HCT116 (cell line): ENCODE data around the gene PFKM. TPM values are rescaled to one million over a fixed set of nuclear protein-coding genes. Genes with fewer than 3 reads are reported as not detected.

Experiments used
- ATAC-seq: fragments of 200-7000 bp; cut with Tn5 transposase; 2 replicates; pipeline ENCODE4 v1.9.1; 2020; ENCODE audit warnings: mild to moderate bottlenecking, moderate library complexity
- Bru-seq: library from RNA; stranded (reverse); fragments of 400-500 nt; gene quantifications from one replicate; lab custom pipeline; 2021; lab: Mats Ljungman, UMichigan
- BruChase-seq, 2 experiments: library from RNA; stranded (reverse); fragments of 400-500 nt; gene quantifications; one replicate each; lab custom pipeline; 2021; lab: Mats Ljungman, UMichigan
- BruUV-seq: library from RNA; stranded (reverse); fragments of 400-500 nt; replicated peaks from 2 replicates; lab custom pipeline; 2021; lab: Mats Ljungman, UMichigan
- CTCF ChIA-PET: fragments of 300-600 bp; sonication (Branson Sonifier 250); formaldehyde crosslinking; loops from one replicate; lab custom pipeline; 2021; ENCODE audit warnings: antibody characterized with exemption; lab: Charles Lee
- POLR2A ChIA-PET: fragments of 300-600, 350-600 bp; sonication (Branson Sonifier 250); formaldehyde crosslinking; loops from one replicate; lab custom pipeline; 2021; ENCODE audit warnings: antibody characterized with exemption; lab: Charles Lee
- RAD21 ChIA-PET, 2 experiments: fragments of 300-600 bp; sonication (Branson Sonifier 250); formaldehyde crosslinking; loops; one replicate each; lab custom pipeline; 2023; ENCODE audit warnings: low total read pairs in 2 of 2; ENCODE audit not compliant: uncharacterized antibody in 2 of 2, unreplicated experiment in 2 of 2, low non-redundant PET in 1 of 2; lab: Charles Lee
- DNase-seq: peaks from one replicate; pipeline ENCODE4 v3.0.0-alpha.2; 2010; ENCODE audit warnings: low read depth, low spot score
- H2AFZ ChIP-seq: fragments of 200-600 bp; shearing (Covaris generic), sonication (generic); 2 replicates; pipeline ENCODE4 v1.6.1; 2017; ENCODE audit warnings: low read depth, mixed run types, mixed read lengths, antibody characterized with exemption, low read length; ENCODE audit not compliant: poor library complexity, severe bottlenecking
- H3K27ac ChIP-seq: 2 replicates; pipeline ENCODE4 v1.5.1; 2012; ENCODE audit warnings: low read depth, low read length
- H3K27me3 ChIP-seq: fragments of 200-600 bp; sonication (generic); 2 replicates; pipeline ENCODE4 v1.6.1; 2016; ENCODE audit warnings: mixed run types, low read length, mixed read lengths; ENCODE audit not compliant: insufficient read depth
- H3K36me3 ChIP-seq, 2 experiments: fragments of 200-500 bp in 1 of 2; fragments of 200-600 bp in 1 of 2; sonication (Bioruptor generic) in 1 of 2; sonication (generic) in 1 of 2; 2 replicates each; pipeline versions ENCODE4 v1.5.1 to v1.6.1; 2014 to 2016; ENCODE audit warnings: low read length in 2 of 2, inconsistent platforms in 1 of 2, mixed read lengths in 1 of 2, mixed run types in 1 of 2; ENCODE audit not compliant: insufficient read depth in 2 of 2, control insufficient read depth in 1 of 2
- H3K4me1 ChIP-seq, 2 experiments: fragments of 200-600 bp in 1 of 2; sonication (generic) in 1 of 2; 2 replicates each; pipeline versions ENCODE4 v1.5.1 to v1.6.1; 2012 to 2017; ENCODE audit warnings: low read length in 2 of 2, inconsistent platforms in 1 of 2, mild to moderate bottlenecking in 1 of 2, mixed read lengths in 1 of 2, mixed run types in 1 of 2, moderate library complexity in 1 of 2; ENCODE audit not compliant: insufficient read depth in 2 of 2, control insufficient read depth in 1 of 2
- H3K4me2 ChIP-seq: fragments of 200-600 bp; sonication (generic); 2 replicates; pipeline ENCODE4 v1.6.1; 2017; ENCODE audit warnings: mixed run types, low read length, mixed read lengths
- H3K4me3 ChIP-seq, 2 experiments: fragments of 200-600 bp in 1 of 2; sonication (generic) in 1 of 2; replicated peaks in 1 of 2; 2 replicates each; pipeline ENCODE4 v1.5.1; 2011 to 2016; ENCODE audit warnings: low read length in 2 of 2, control low read depth in 1 of 2, low read depth in 1 of 2, mild to moderate bottlenecking in 1 of 2, mixed read lengths in 1 of 2, mixed run types in 1 of 2
- H3K79me2 ChIP-seq: fragments of 200-600 bp; sonication (generic); 2 replicates; pipeline ENCODE4 v1.6.1; 2017; ENCODE audit warnings: mild to moderate bottlenecking, mixed run types, low read length, moderate library complexity, mixed read lengths; ENCODE audit not compliant: insufficient read depth
- H3K9ac ChIP-seq: fragments of 200-600 bp; sonication (generic); 2 replicates; pipeline ENCODE4 v1.6.1; 2016; ENCODE audit warnings: low read length, mixed read lengths
- H3K9me2 ChIP-seq: fragments of 200-600 bp; sonication (generic), shearing (Covaris generic); 2 replicates; pipeline ENCODE4 v1.6.1; 2017; ENCODE audit warnings: mixed run types, mild to moderate bottlenecking, moderate library complexity; ENCODE audit not compliant: insufficient read depth
- H3K9me3 ChIP-seq, 2 experiments: fragments of 200-500 bp in 1 of 2; fragments of 200-600 bp in 1 of 2; sonication (Bioruptor generic) in 1 of 2; sonication (generic) in 1 of 2; 2 replicates each; pipeline ENCODE4 v1.6.1; 2014 to 2017; ENCODE audit warnings: low read length in 2 of 2, mixed read lengths in 2 of 2, inconsistent platforms in 1 of 2, low read depth in 1 of 2, mild to moderate bottlenecking in 1 of 2, mixed run types in 1 of 2, moderate library complexity in 1 of 2; ENCODE audit not compliant: control insufficient read depth in 1 of 2, insufficient read depth in 1 of 2
- H4K20me1 ChIP-seq: fragments of 200-600 bp; sonication (generic), shearing (Covaris generic); 2 replicates; pipeline ENCODE4 v1.6.1; 2017; ENCODE audit warnings: mixed run types, mild to moderate bottlenecking, moderate library complexity; ENCODE audit not compliant: insufficient read depth
- CEBPB ChIP-seq: IDR thresholded peaks from 2 replicates; pipeline ENCODE4 v1.6.1; 2012; ENCODE audit warnings: low read depth
- EZH2 ChIP-seq: fragments of 200-600 bp; sonication (generic); IDR thresholded peaks from 2 replicates; pipeline ENCODE4 v1.6.1; 2017; ENCODE audit warnings: antibody characterized with exemption, mixed run types
- MAX ChIP-seq: IDR thresholded peaks from 2 replicates; pipeline ENCODE4 v1.6.1; 2012
- POLR2A ChIP-seq: IDR thresholded peaks from 2 replicates; pipeline ENCODE4 v1.7.0; 2011; ENCODE audit warnings: borderline replicate concordance; ENCODE audit not compliant: insufficient read depth, insufficient read length; ENCODE audit errors: extremely low read depth
- POLR2AphosphoS5 ChIP-seq: IDR thresholded peaks from 2 replicates; pipeline ENCODE4 v1.6.1; 2011; ENCODE audit warnings: mild to moderate bottlenecking, low read depth, low read length, moderate library complexity
- YY1 ChIP-seq: IDR thresholded peaks from 2 replicates; pipeline ENCODE4 v1.6.1; 2011; ENCODE audit warnings: low read length, low read depth, moderate library complexity, mild to moderate bottlenecking; ENCODE audit not compliant: insufficient replicate concordance; ENCODE audit errors: extremely low read depth
- intact Hi-C: fragments of 100-400 bp; cut with micrococcal nuclease; formaldehyde crosslinking; loops from 2 replicates; pipeline ENCODE4 v1.10.0; 2022
- long read RNA-seq: library from polyadenylated mRNA; unstranded; transcript quantifications from one replicate; pipeline ENCODE4 v2.0.0, GENCODE V29; 2021; ENCODE audit not compliant: unreplicated experiment
- polyA plus RNA-seq: library from polyadenylated mRNA; unstranded; fragments of >200 nt; gene quantifications from 2 replicates; pipeline ENCODE4 v1.2.1, GENCODE V29; 2012; ENCODE audit warnings: missing spikeins
- total RNA-seq: library from RNA; stranded (reverse); gene quantifications from one replicate; pipeline ENCODE4 v1.2.1, GENCODE V29; 2021; ENCODE audit not compliant: unreplicated experiment
- TF ChIP-seq, protein P1 (sequence below): IDR thresholded peaks from 2 replicates; pipeline ENCODE4 v1.6.1; 2012

PFKM gene
- total RNA-seq: 144 TPM
- polyA plus RNA-seq: 77.6 and 87.3 TPM in 2 replicates
- Bru-seq, nascent RNA: percentile 73 among the genes with signal in this experiment
- percentile 85 among the genes with signal in this experiment for BruChase-seq, experiment 1, labeled RNA remaining after a 6-hour chase
- BruChase-seq, experiment 2, labeled RNA remaining after a 2-hour chase: percentile 83 among the genes with signal in this experiment
- long read RNA-seq, transcript PFKM-203 (23 exons, 3,224 nt): major isoform, 117 of 254 reads
- long read RNA-seq, transcript PFKM-206 (22 exons, 3,063 nt): minor isoform, 6 of 254 reads
- long read RNA-seq, partial matches to known transcripts: 52 of 254 reads
- long read RNA-seq, other reads (novel, unspliced or antisense): 76 of 254 reads

DNA sequence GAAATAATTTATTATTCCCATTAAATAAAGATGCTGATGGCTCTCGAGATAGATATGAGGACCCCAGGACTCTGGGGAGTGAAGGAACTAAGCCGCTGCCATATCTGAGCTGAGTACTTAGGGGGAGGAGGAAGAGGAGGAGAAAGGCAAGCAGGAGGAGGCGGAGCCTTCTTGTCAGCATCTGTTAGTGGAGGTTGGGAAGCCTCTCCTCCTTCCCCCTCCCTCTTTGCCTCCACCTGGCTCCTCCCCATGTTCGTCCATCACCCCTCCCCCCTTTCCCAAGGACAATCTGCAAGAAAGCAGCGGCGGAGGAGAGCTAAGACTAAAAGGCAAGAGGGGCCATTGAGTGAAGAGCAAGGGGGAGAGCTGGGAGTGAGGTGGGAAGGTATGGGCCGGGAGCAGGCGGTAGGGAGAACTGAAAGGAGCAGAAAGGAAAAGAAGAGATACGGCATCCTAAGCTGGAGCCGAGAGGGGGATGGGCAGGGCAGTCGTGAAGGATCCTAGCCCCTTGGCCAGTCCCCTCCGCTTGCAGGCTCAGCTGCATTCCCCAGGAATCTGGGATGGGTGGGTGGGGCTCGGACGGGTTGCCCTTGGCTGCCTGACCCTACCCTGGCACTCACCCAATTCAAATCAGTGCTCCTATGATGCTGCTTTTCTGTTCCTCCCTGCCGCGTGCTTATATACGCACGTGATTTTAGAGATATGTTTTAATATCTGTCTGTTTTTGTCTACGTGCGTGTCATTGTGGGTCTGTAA is at the start of gene PFKM:
PFKM (plus strand) TSS at position 287 of the 756 bp plus-strand sequence. CDS start 3,411 bp downstream, outside the sequence.
- BruUV-seq: no TSS peak
- ChIA-PET CTCF (interaction anchor here (0.7 to 1.3 kb wide), 4 partner anchors 38 to 335 kb away, joined by 3 read pairs; partner anchors contain the start of gene ASB8), RAD21 (no interaction called here), POLR2A (interaction anchor here (0.8 to 1.4 kb wide), 4 partner anchors 9 to 383 kb away, joined by 3 to 6 read pairs (median 4); partner anchors contain the start of gene SENP1)
- H3K27me3 ChIP-seq: 0 out of 2 replicates have a peak, but pooled peaks cover 4% of the 10 kb centered on the region
- peak within 1 kb of the TSS; percentile 5 for H2AFZ ChIP-seq
- peak within 1 kb of the TSS; percentile 8; the same call in 1 of the 2 replicates for H3K27ac ChIP-seq
- peak; percentile 100 for ATAC-seq
- peaks cover 12 to 17% of the 10 kb centered on the region in 2 experiments for H3K4me1 ChIP-seq
- H3K9me2 ChIP-seq: no peaks in the 10 kb centered on the region
- H3K9ac ChIP-seq: peak within 1 kb of the TSS; percentile 81
- H3K9me3 ChIP-seq: no peaks in the 10 kb centered on the region
- H3K4me2 ChIP-seq: peak within 1 kb of the TSS; percentile 86
- H3K79me2 ChIP-seq: peaks cover 25% of the 10 kb centered on the region
- H3K36me3 ChIP-seq: peaks cover 13% of the 10 kb centered on the region in 2 experiments; a peak in 3 of 4 replicates
- DNase-seq: peak; percentile 87
- H4K20me1 ChIP-seq: no peaks in the 10 kb centered on the region
- H3K4me3 ChIP-seq: peak within 1 kb of the TSS; percentile 79 to 93
- intact Hi-C loops: no loop called here
- TF ChIP-seq CEBPB (no peak), POLR2AphosphoS5 (peak; percentile 70), EZH2 (no peak), YY1 (peak; percentile 34), POLR2A (peak; percentile 69), MAX (peak; percentile 51)
- TF ChIP-seq, protein P1, sequence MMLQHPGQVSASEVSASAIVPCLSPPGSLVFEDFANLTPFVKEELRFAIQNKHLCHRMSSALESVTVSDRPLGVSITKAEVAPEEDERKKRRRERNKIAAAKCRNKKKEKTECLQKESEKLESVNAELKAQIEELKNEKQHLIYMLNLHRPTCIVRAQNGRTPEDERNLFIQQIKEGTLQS: no peak
